ENCODE results near the gene ABCC8.

GRCh38 chr11:17463546-17464174 is 13.0 kb downstream of the ABCC8 start:
- TF ChIP-seq YY1 (IDR thresholded peaks at IDR 0.05; ENCODE audit: low read depth, low read length) (no peak), CREM (IDR thresholded peaks at IDR 0.05; ENCODE audit: low read depth) (no peak), NFYA (IDR thresholded peaks at IDR 0.05; ENCODE audit: borderline replicate concordance, low read depth, low read length) (no peak), RCOR1 (conservative IDR thresholded peaks at IDR 0.05; ENCODE audit: low read depth, low read length) (no peak), NR2C2 (IDR thresholded peaks at IDR 0.05; ENCODE audit: borderline replicate concordance, control insufficient read depth, insufficient read length, low read depth) (no peak), POLR2AphosphoS5 (IDR thresholded peaks at IDR 0.05; ENCODE audit: low read length) (no peak)
- TF ChIP-seq, protein P1, sequence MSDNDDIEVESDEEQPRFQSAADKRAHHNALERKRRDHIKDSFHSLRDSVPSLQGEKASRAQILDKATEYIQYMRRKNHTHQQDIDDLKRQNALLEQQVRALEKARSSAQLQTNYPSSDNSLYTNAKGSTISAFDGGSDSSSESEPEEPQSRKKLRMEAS (IDR thresholded peaks at IDR 0.05; ENCODE audit: low read depth, low read length): no peak
- TF ChIP-seq, protein P2, sequence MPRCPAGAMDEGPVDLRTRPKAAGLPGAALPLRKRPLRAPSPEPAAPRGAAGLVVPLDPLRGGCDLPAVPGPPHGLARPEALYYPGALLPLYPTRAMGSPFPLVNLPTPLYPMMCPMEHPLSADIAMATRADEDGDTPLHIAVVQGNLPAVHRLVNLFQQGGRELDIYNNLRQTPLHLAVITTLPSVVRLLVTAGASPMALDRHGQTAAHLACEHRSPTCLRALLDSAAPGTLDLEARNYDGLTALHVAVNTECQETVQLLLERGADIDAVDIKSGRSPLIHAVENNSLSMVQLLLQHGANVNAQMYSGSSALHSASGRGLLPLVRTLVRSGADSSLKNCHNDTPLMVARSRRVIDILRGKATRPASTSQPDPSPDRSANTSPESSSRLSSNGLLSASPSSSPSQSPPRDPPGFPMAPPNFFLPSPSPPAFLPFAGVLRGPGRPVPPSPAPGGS (IDR thresholded peaks at IDR 0.05; ENCODE audit: borderline replicate concordance, insufficient read depth, low read depth, low read length, poor library complexity, severe bottlenecking): no peak
- TF ChIP-seq, protein P3, sequence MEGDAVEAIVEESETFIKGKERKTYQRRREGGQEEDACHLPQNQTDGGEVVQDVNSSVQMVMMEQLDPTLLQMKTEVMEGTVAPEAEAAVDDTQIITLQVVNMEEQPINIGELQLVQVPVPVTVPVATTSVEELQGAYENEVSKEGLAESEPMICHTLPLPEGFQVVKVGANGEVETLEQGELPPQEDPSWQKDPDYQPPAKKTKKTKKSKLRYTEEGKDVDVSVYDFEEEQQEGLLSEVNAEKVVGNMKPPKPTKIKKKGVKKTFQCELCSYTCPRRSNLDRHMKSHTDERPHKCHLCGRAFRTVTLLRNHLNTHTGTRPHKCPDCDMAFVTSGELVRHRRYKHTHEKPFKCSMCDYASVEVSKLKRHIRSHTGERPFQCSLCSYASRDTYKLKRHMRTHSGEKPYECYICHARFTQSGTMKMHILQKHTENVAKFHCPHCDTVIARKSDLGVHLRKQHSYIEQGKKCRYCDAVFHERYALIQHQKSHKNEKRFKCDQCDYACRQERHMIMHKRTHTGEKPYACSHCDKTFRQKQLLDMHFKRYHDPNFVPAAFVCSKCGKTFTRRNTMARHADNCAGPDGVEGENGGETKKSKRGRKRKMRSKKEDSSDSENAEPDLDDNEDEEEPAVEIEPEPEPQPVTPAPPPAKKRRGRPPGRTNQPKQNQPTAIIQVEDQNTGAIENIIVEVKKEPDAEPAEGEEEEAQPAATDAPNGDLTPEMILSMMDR (IDR thresholded peaks at IDR 0.05 in 2 of 3, conservative IDR thresholded peaks at IDR 0.05 in 1 of 3; ENCODE audit: control insufficient read depth in 2 of 3, extremely low read depth in 1 of 3, insufficient read depth in 1 of 3, low read depth in 3 of 3, low read length in 3 of 3): no peak
